ENCODE data around the gene ANTXR1.

Gene ANTXR1

DNA sequence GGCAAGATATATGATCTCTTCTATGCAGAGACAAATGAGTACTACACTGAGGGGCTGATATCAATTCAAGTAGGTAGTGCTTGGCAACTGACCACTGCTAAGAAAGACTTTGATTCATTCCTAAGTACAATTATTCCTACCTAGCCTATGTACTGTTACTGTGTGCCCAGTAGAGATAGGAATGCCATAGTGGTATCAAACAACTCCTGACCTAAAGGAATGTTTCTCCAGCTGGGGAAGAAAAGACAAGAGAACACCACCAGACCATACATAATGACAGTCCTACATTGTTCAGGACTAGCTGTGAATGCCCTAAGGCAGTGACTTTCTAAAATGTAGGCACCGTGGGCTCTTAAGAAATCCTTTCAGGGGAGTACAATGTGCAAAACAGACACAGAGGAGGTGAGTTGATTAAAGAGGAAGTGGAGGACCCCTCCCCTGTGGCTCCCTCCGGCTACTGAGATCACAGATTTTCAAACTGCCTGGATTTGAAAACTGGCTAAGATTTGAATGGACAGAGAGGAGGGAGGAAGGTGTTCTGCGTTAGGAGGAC, 89.1 kb downstream of the ANTXR1 start:
- ATAC-seq, result no peak
- TF ChIP-seq ARNTL (CRISPR knock-in tag; IDR thresholded peaks at IDR 0.05; ENCODE audit: borderline replicate concordance, low read depth) (no peak), ZNF8 (CRISPR knock-in tag; IDR thresholded peaks at IDR 0.05) (no peak), SNAI2 (CRISPR knock-in tag; IDR thresholded peaks at IDR 0.05) (no peak), PPARA (CRISPR knock-in tag; IDR thresholded peaks at IDR 0.05; ENCODE audit: borderline replicate concordance) (no peak), PATZ1 (CRISPR knock-in tag; IDR thresholded peaks at IDR 0.05; ENCODE audit: borderline replicate concordance) (no peak), GLIS3 (CRISPR knock-in tag; IDR thresholded peaks at IDR 0.05) (no peak), TOX (CRISPR knock-in tag; IDR thresholded peaks at IDR 0.05; ENCODE audit: borderline replicate concordance) (no peak), CSDC2 (CRISPR knock-in tag; IDR thresholded peaks at IDR 0.05) (no peak), ZNF565 (CRISPR knock-in tag; conservative IDR thresholded peaks at IDR 0.05; ENCODE audit: low read depth) (no peak), CSRNP3 (CRISPR knock-in tag; IDR thresholded peaks at IDR 0.05) (no peak), ESRRG (CRISPR knock-in tag; IDR thresholded peaks at IDR 0.05) (no peak)
- TF ChIP-seq, protein P1, sequence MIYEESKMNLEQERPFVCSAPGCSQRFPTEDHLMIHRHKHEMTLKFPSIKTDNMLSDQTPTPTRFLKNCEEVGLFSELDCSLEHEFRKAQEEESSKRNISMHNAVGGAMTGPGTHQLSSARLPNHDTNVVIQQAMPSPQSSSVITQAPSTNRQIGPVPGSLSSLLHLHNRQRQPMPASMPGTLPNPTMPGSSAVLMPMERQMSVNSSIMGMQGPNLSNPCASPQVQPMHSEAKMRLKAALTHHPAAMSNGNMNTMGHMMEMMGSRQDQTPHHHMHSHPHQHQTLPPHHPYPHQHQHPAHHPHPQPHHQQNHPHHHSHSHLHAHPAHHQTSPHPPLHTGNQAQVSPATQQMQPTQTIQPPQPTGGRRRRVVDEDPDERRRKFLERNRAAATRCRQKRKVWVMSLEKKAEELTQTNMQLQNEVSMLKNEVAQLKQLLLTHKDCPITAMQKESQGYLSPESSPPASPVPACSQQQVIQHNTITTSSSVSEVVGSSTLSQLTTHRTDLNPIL (CRISPR knock-in tag; IDR thresholded peaks at IDR 0.05; ENCODE audit: low read depth), result no peak
- TF ChIP-seq, protein P2, sequence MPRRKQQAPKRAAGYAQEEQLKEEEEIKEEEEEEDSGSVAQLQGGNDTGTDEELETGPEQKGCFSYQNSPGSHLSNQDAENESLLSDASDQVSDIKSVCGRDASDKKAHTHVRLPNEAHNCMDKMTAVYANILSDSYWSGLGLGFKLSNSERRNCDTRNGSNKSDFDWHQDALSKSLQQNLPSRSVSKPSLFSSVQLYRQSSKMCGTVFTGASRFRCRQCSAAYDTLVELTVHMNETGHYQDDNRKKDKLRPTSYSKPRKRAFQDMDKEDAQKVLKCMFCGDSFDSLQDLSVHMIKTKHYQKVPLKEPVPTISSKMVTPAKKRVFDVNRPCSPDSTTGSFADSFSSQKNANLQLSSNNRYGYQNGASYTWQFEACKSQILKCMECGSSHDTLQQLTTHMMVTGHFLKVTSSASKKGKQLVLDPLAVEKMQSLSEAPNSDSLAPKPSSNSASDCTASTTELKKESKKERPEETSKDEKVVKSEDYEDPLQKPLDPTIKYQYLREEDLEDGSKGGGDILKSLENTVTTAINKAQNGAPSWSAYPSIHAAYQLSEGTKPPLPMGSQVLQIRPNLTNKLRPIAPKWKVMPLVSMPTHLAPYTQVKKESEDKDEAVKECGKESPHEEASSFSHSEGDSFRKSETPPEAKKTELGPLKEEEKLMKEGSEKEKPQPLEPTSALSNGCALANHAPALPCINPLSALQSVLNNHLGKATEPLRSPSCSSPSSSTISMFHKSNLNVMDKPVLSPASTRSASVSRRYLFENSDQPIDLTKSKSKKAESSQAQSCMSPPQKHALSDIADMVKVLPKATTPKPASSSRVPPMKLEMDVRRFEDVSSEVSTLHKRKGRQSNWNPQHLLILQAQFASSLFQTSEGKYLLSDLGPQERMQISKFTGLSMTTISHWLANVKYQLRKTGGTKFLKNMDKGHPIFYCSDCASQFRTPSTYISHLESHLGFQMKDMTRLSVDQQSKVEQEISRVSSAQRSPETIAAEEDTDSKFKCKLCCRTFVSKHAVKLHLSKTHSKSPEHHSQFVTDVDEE (CRISPR knock-in tag; IDR thresholded peaks at IDR 0.05), result no peak

DNA sequence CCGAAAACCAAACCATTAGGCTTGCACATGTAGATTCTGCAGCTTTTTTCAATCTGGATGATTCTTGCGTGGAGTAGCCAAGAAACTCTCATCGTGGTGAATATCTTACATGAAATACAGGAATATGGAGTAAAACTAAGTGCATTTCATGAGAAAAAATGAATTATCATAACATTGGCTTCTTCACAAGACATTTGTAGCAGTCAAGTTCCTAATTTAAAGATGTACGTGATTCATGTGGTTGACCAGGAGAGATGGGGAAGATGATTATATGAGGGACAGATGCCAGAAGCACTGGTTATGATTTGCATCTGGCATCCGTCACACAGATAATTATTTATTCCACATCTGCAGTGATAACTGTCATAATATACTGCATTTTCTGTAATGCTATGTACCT, 90.4 kb downstream of the ANTXR1 start:
- no peak for ATAC-seq
- no peak for TF ChIP-seq SNAI2 (CRISPR knock-in tag; IDR thresholded peaks at IDR 0.05)
- TF ChIP-seq TCF4 (CRISPR knock-in tag; IDR thresholded peaks at IDR 0.05; ENCODE audit: borderline replicate concordance), result peak; percentile 47; the same call in 1 of the 2 replicates
- TF ChIP-seq ESRRG (CRISPR knock-in tag; IDR thresholded peaks at IDR 0.05), result no peak

DNA sequence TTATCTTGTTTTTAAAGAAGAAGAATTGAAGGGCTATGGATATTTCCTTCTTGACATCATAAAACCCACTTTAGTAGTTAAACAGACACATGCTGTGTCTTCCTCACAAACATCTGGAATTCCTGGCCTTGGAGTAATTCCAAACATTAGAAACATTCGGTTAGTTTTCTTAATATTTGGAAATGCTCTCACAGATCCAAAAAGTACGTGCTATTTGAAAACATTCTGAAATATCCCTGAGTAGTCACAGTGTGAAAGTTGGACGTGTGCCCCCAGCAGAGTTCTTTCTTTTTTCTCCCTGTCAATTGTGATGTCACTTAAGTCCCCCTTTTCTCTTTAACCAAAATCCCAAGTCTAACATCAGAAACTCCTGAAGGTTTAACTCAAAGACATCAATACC, 91.3 kb downstream of the ANTXR1 start:
- no peak for ATAC-seq
- TF ChIP-seq ISL1 (CRISPR knock-in tag; IDR thresholded peaks at IDR 0.05) (no peak), ZFP3 (CRISPR knock-in tag; IDR thresholded peaks at IDR 0.05) (no peak), ESRRG (CRISPR knock-in tag; IDR thresholded peaks at IDR 0.05) (no peak), OSR1 (CRISPR knock-in tag; IDR thresholded peaks at IDR 0.05) (no peak), ZC3H10 (CRISPR knock-in tag; IDR thresholded peaks at IDR 0.05) (no peak), ZFP30 (CRISPR knock-in tag; IDR thresholded peaks at IDR 0.05) (no peak), PATZ1 (CRISPR knock-in tag; IDR thresholded peaks at IDR 0.05; ENCODE audit: borderline replicate concordance) (no peak), TCF4 (CRISPR knock-in tag; IDR thresholded peaks at IDR 0.05; ENCODE audit: borderline replicate concordance) (no peak), ARNTL (CRISPR knock-in tag; IDR thresholded peaks at IDR 0.05; ENCODE audit: borderline replicate concordance, low read depth) (no peak)

DNA sequence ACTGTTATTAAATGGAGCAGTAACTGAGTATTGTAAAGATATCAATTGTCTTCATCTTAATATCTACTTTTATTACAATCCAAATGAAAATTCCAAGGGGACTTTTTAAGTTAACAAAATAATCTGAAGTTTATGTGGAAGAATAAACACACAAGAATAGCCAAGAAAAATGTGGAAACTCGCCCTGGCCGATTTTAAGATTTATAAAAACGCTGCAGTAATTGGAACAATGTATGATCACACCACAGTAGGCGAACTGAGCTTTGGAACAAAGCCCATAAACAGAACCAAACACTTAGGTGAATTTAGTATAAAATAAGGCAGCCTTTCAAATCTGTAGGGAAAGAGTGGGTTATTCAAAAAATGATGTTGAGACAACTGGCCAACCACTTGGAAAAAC, 96.3 kb downstream of the ANTXR1 start:
- ATAC-seq, result no peak
- TF ChIP-seq, protein P2 (CRISPR knock-in tag; IDR thresholded peaks at IDR 0.05), result no peak
- TF ChIP-seq SNAI2 (CRISPR knock-in tag; IDR thresholded peaks at IDR 0.05) (no peak), GLIS3 (CRISPR knock-in tag; IDR thresholded peaks at IDR 0.05) (no peak), TCF4 (CRISPR knock-in tag; IDR thresholded peaks at IDR 0.05; ENCODE audit: borderline replicate concordance) (no peak), ZC3H10 (CRISPR knock-in tag; IDR thresholded peaks at IDR 0.05) (no peak), PATZ1 (CRISPR knock-in tag; IDR thresholded peaks at IDR 0.05; ENCODE audit: borderline replicate concordance) (no peak), ZFP30 (CRISPR knock-in tag; IDR thresholded peaks at IDR 0.05) (no peak), TOX (CRISPR knock-in tag; IDR thresholded peaks at IDR 0.05; ENCODE audit: borderline replicate concordance) (no peak), ESRRG (CRISPR knock-in tag; IDR thresholded peaks at IDR 0.05) (no peak), ZNF565 (CRISPR knock-in tag; conservative IDR thresholded peaks at IDR 0.05; ENCODE audit: low read depth) (no peak), OSR1 (CRISPR knock-in tag; IDR thresholded peaks at IDR 0.05) (no peak)
